ENCODE results near the gene PLEKHG5. TPM values are rescaled to one million over a fixed set of nuclear protein-coding genes. Genes with fewer than 3 reads are reported as not detected.

The PLEKHG5 gene
- total and polyA plus RNA-seq, 4 donors = 0.28 to 1.9 (median 1.1) TPM

GRCh38 chr1:6441586-6441985, 49.9 kb downstream of the PLEKHG5 start:
- no peaks in the 10 kb centered on the region for H3K27me3 ChIP-seq (ENCODE audit: control insufficient read depth in 4 of 4, insufficient read depth in 4 of 4, low read length in 3 of 4)
- TF ChIP-seq GABPA (IDR thresholded peaks at IDR 0.05 in 1 of 2, conservative IDR thresholded peaks at IDR 0.05 in 1 of 2) = no peak
- H3K4me1 ChIP-seq (ENCODE audit: control insufficient read depth in 4 of 4, insufficient read depth in 4 of 4, low read length in 3 of 4) = peaks cover 13 to 31% (median 22%) of the 10 kb centered on the region in 4 donors
- no peaks in the 10 kb centered on the region for H3K36me3 ChIP-seq (ENCODE audit: control insufficient read depth in 4 of 4, insufficient read depth in 3 of 4, low read depth in 1 of 4, low read length in 3 of 4)
- H3K4me3 ChIP-seq (ENCODE audit: low read depth in 1 of 3, low read length in 3 of 3) = no peak overlapping the region
- WGBS = 90% methylated on average over 7 of the region's 7 CpGs
- H3K27ac ChIP-seq (ENCODE audit: low read depth in 1 of 2, low read length in 2 of 2) = no peak overlapping the region
- no peak overlapping the region for H3K9ac ChIP-seq (ENCODE audit: low read depth in 1 of 2, low read length in 2 of 2)
- DNase-seq (ENCODE audit: low spot score) = no peak
- no peaks in the 10 kb centered on the region for H3K9me3 ChIP-seq (ENCODE audit: control insufficient read depth in 4 of 4, low read length in 3 of 4)

- no peaks in the 10 kb centered on the region for H3K27me3 ChIP-seq (ENCODE audit: control insufficient read depth in 4 of 4, insufficient read depth in 4 of 4, low read length in 3 of 4)
- H3K4me3 ChIP-seq (ENCODE audit: low read depth in 1 of 3, low read length in 3 of 3) = no peak overlapping the region
- DNase-seq (ENCODE audit: low spot score) = peak; percentile 79
- no peak overlapping the region for H3K27ac ChIP-seq (ENCODE audit: low read depth in 1 of 2, low read length in 2 of 2)
- H3K4me1 ChIP-seq (ENCODE audit: control insufficient read depth in 4 of 4, insufficient read depth in 4 of 4, low read length in 3 of 4) = peaks cover 6 to 23% (median 17%) of the 10 kb centered on the region in 4 donors
- WGBS = 10% methylated on average over 101 of the region's 101 CpGs
- H3K9me3 ChIP-seq (ENCODE audit: control insufficient read depth in 4 of 4, low read length in 3 of 4) = no peaks in the 10 kb centered on the region
- H3K36me3 ChIP-seq (ENCODE audit: control insufficient read depth in 4 of 4, insufficient read depth in 3 of 4, low read depth in 1 of 4, low read length in 3 of 4) = no peaks in the 10 kb centered on the region
- TF ChIP-seq HNF4G (IDR thresholded peaks at IDR 0.05) (no peak), RXRA (IDR thresholded peaks at IDR 0.05) (no peak), ATF3 (IDR thresholded peaks at IDR 0.05) (no peak), FOXA1 (IDR thresholded peaks at IDR 0.05) (no peak), ZBTB33 (IDR thresholded peaks at IDR 0.05) (no peak), RAD21 (IDR thresholded peaks at IDR 0.05) (no peak), CTCF (IDR thresholded peaks at IDR 0.05; ENCODE audit: low read depth, low read length, missing input control) (no peak), GABPA (IDR thresholded peaks at IDR 0.05 in 1 of 2, conservative IDR thresholded peaks at IDR 0.05 in 1 of 2) (no peak), NR2F2 (IDR thresholded peaks at IDR 0.05) (no peak), JUND (IDR thresholded peaks at IDR 0.05) (no peak), SP1 (IDR thresholded peaks at IDR 0.05) (no peak), MAX (IDR thresholded peaks at IDR 0.05) (no peak), FOXA2 (IDR thresholded peaks at IDR 0.05) (no peak), EGR1 (IDR thresholded peaks at IDR 0.05; ENCODE audit: low read depth in 2 of 2) (no peak), YY1 (IDR thresholded peaks at IDR 0.05) (no peak), HNF4A (conservative IDR thresholded peaks at IDR 0.05) (no peak)
- H3K9ac ChIP-seq (ENCODE audit: low read depth in 1 of 2, low read length in 2 of 2) = no peak overlapping the region
Observed at GRCh38 chr1:6440198-6441126, 51.0 kb downstream of the PLEKHG5 start.
